Activated CD8-positive, alpha-beta T cell treated with anti-CD3 and anti-CD28 coated beads, Interleukin-2, amount 10 ng/mL, durations not matched to agents 7 days and 5 days (primary cell): ENCODE results near the gene SPTB. TPM values are rescaled to one million over a fixed set of nuclear protein-coding genes. Genes with fewer than 3 reads are reported as not detected.

Source experiments
- ATAC-seq: fragments of 150-1000 bp; cut with Tn5 transposase; one replicate; pipeline ENCODE4 v1.10.0; 2021; ENCODE audit warnings: moderate library complexity
- CTCF ChIA-PET: fragments of 350-600 bp; sonication (Branson Sonifier 250); formaldehyde crosslinking; loops from one replicate; lab custom pipeline; 2021; ENCODE audit warnings: antibody characterized with exemption; lab: Charles Lee
- POLR2A ChIA-PET: fragments of 350-600 bp; sonication (Branson Sonifier 250); formaldehyde crosslinking; loops from one replicate; lab custom pipeline; 2021; ENCODE audit warnings: antibody characterized with exemption; lab: Charles Lee
- DNase-seq: peaks from one replicate; pipeline ENCODE4 v3.0.0-alpha.2; 2020
- H3K27ac Mint-ChIP-seq: one replicate; pipeline ENCODE4 v1.8.0; 2021; ENCODE audit warnings: mild to moderate bottlenecking, mixed read lengths
- H3K27me3 Mint-ChIP-seq: one replicate; pipeline ENCODE4 v1.8.0; 2021; ENCODE audit warnings: low read depth, mixed read lengths
- H3K36me3 Mint-ChIP-seq: one replicate; pipeline ENCODE4 v1.8.0; 2021; ENCODE audit warnings: low read depth, mixed read lengths
- H3K4me1 Mint-ChIP-seq: one replicate; pipeline ENCODE4 v1.8.0; 2021; ENCODE audit warnings: low read depth, mixed read lengths
- H3K4me3 Mint-ChIP-seq: one replicate; pipeline ENCODE4 v1.8.0; 2021; ENCODE audit warnings: mild to moderate bottlenecking, mixed read lengths
- H3K9me3 Mint-ChIP-seq: one replicate; pipeline ENCODE4 v1.8.0; 2022; ENCODE audit warnings: mixed read lengths; ENCODE audit not compliant: insufficient read depth
- total RNA-seq, 2 experiments: library from RNA; stranded (reverse); gene quantifications; one replicate each; pipeline ENCODE4 v1.2.3, GENCODE V29; 2021

SPTB gene
- total RNA-seq, 2 experiments from 2014 or later = not detected

GRCh38 chr14:64868379-64868778 lies 11.3 kb downstream of the SPTB start:
- CTCF ChIA-PET = interaction anchor here (0.9 to 2.7 kb wide), 3 partner anchors 23 to 46 kb away, joined by 3 to 13 read pairs (median 3); no protein-coding TSS in a partner anchor
- Mint-ChIP-seq H3K4me1 (no peaks in the 10 kb centered on the region), H3K9me3 (no peaks in the 10 kb centered on the region), H3K27me3 (peaks cover 39% of the 10 kb centered on the region), H3K27ac (no peak overlapping the region), H3K36me3 (no peaks in the 10 kb centered on the region), H3K4me3 (no peak overlapping the region)
- ATAC-seq (no peak), DNase-seq (no peak)
- POLR2A ChIA-PET = interaction anchor here (0.6 kb wide), 2 partner anchors 11 to 29 kb away, joined by 3 read pairs; no protein-coding TSS in a partner anchor

- H3K27me3 Mint-ChIP-seq = peaks cover 37% of the 10 kb centered on the region
- CTCF ChIA-PET = no interaction called here
- DNase-seq (no peak), ATAC-seq (no peak)
- H3K4me3 Mint-ChIP-seq = no peak overlapping the region
- H3K27ac Mint-ChIP-seq = no peak overlapping the region
- POLR2A ChIA-PET = no interaction called here
- H3K9me3 Mint-ChIP-seq = no peaks in the 10 kb centered on the region
- no peaks in the 10 kb centered on the region for H3K36me3 Mint-ChIP-seq
- H3K4me1 Mint-ChIP-seq = no peaks in the 10 kb centered on the region
Measured at GRCh38 chr14:64867182-64867581, 12.5 kb downstream of the SPTB start.

DNA sequence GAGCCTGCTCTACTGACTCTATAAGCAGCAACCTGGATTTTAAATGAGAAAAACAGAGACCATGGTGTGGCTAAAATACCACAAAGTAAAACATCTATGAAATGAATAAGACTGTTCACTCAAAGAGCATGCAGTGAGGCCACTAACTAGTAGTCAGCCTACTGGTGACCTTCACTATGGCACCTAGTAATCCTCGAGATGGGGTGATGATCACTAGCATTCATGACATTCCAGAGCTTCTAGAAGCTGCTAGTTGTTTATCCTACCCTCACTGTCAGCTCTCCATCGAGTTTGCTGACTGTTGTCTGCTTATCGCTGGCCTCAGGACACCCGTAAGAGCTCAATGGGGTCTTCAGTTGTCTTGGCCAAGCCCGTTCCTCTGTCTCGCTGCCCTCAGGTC lies 13.7 kb downstream of the SPTB start:
- CTCF ChIA-PET = interaction anchor here (1.9 kb wide), 1 partner anchor 26 kb away, joined by 6 read pairs; no protein-coding TSS in a partner anchor
- ATAC-seq (no peak), DNase-seq (no peak)
- Mint-ChIP-seq H3K27ac (no peak overlapping the region), H3K36me3 (no peaks in the 10 kb centered on the region), H3K4me3 (no peak overlapping the region), H3K9me3 (no peaks in the 10 kb centered on the region), H3K27me3 (peaks cover 39% of the 10 kb centered on the region), H3K4me1 (no peaks in the 10 kb centered on the region)
- POLR2A ChIA-PET = no interaction called here

GRCh38 chr14:64865109-64865508 lies 14.6 kb downstream of the SPTB start:
- Mint-ChIP-seq H3K9me3 (no peaks in the 10 kb centered on the region), H3K4me1 (no peaks in the 10 kb centered on the region), H3K36me3 (no peaks in the 10 kb centered on the region), H3K27ac (no peak overlapping the region), H3K4me3 (no peak overlapping the region), H3K27me3 (peaks cover 36% of the 10 kb centered on the region)
- CTCF ChIA-PET = interaction anchor here (1.9 kb wide), 1 partner anchor 27 kb away, joined by 6 read pairs; no protein-coding TSS in a partner anchor
- ATAC-seq (no peak), DNase-seq (no peak)
- POLR2A ChIA-PET = no interaction called here

DNA sequence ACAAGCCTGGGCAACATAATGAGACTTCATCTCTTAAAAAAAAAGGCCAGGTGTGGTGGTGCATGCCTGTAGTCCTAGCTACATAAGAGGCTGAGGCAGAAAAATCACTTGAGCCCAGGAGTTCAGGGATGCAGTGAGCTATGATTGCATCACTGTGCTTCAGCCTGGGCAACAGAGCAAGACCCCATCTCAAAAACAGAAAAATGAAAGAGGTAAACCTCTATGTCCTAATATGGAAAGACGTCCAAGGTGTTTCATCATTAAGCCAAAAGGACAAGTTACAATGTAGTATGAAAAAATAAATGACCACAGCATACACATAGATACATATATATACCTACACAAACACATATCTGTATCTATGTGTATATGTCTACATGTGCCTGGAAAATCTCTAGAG lies 15.4 kb downstream of the SPTB start:
- Mint-ChIP-seq H3K36me3 (no peaks in the 10 kb centered on the region), H3K9me3 (no peaks in the 10 kb centered on the region), H3K27me3 (peaks cover 35% of the 10 kb centered on the region), H3K27ac (no peak overlapping the region), H3K4me3 (no peak overlapping the region), H3K4me1 (no peaks in the 10 kb centered on the region)
- CTCF ChIA-PET = interaction anchor here (1.9 kb wide), 1 partner anchor 28 kb away, joined by 6 read pairs; no protein-coding TSS in a partner anchor
- POLR2A ChIA-PET = no interaction called here
- ATAC-seq = no peak
- DNase-seq = no peak

DNA sequence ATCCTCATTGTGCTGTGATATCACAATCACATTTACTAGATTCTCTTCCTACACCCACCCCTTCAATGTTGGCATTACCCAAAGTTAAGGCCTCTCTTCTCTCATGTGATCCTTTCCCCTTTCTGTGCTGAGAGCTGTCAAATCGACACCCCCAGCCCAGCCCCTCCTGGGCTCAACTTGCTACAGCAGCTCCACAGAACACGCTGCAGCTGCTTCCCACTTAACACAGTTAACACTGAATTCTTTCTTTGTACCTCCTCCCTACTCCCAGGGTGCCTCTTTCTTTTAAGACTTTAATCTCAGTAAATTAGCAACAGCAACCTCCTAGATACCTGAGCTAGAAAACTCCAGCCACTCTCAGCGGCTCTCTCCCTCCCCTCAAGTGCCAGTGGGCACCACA lies 17.8 kb downstream of the SPTB start:
- ChIA-PET CTCF (no interaction called here), POLR2A (no interaction called here)
- Mint-ChIP-seq H3K36me3 (no peaks in the 10 kb centered on the region), H3K9me3 (no peaks in the 10 kb centered on the region), H3K4me1 (no peaks in the 10 kb centered on the region), H3K27me3 (peaks cover 30% of the 10 kb centered on the region), H3K4me3 (no peak overlapping the region), H3K27ac (no peak overlapping the region)
- ATAC-seq (no peak), DNase-seq (no peak)

- POLR2A ChIA-PET = no interaction called here
- H3K4me1 Mint-ChIP-seq = peaks cover under 1% of the 10 kb centered on the region
- no peak overlapping the region for H3K4me3 Mint-ChIP-seq
- no peaks in the 10 kb centered on the region for H3K36me3 Mint-ChIP-seq
- H3K27me3 Mint-ChIP-seq = peaks cover 35% of the 10 kb centered on the region
- H3K9me3 Mint-ChIP-seq = no peaks in the 10 kb centered on the region
- CTCF ChIA-PET = no interaction called here
- DNase-seq (no peak), ATAC-seq (no peak)
- no peak overlapping the region for H3K27ac Mint-ChIP-seq
Measured at GRCh38 chr14:64860039-64860438, 19.7 kb downstream of the SPTB start.

- POLR2A ChIA-PET = interaction anchor here (0.5 to 0.6 kb wide), 2 partner anchors 10 to 19 kb away, joined by 3 read pairs; no protein-coding TSS in a partner anchor
Measured at GRCh38 chr14:64857979-64858744, 21.5 kb downstream of the SPTB start.

DNA sequence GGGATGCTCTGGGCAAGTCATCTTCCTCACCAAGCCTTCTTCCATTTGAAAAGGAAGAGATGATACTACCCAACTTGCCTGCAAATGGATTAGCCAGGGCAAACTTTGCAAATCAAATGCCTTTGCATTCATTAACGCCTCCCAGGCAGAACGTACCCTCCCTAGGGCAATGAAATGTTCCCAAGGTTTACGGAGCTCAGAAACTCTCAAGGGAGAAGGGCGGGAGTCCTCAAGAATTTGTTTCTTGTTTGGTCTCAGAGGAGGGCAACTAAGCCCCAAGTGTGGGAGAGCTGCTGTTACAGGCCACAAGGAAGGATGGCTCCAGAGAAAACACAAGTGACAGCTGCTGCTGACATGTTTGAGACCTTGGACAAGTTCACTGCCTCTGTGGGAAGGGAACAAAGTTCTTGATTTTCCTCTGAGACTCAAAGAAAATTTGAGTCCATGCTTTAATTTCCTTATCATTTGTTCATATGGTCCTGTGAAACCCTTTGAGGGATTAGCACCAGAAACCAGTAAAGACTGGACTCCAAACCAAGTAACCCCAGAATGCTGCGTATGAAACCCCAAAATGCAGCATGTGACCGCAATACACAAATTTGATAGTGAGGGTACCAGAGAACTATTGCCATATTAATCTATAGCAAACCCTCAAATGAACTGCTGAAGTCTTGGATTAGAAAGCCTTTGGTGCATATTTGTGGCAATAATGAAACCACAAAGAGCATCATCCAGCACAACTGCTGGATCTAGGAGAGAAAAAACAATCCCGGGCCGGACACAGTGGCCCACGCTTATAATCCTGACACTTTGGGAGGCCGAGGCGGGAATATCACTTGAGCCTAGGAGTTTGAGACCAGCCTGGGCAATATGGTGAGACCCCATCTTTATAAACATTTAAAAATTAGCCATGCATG lies 22.9 kb downstream of the SPTB start:
- H3K4me1 Mint-ChIP-seq = peaks cover 4% of the 10 kb centered on the region
- no peak overlapping the region for H3K4me3 Mint-ChIP-seq
- no peak overlapping the region for H3K27ac Mint-ChIP-seq
- no peaks in the 10 kb centered on the region for H3K36me3 Mint-ChIP-seq
- ChIA-PET POLR2A (no interaction called here), CTCF (no interaction called here)
- DNase-seq = no peak
- no peaks in the 10 kb centered on the region for H3K9me3 Mint-ChIP-seq
- H3K27me3 Mint-ChIP-seq = peaks cover 41% of the 10 kb centered on the region
- ATAC-seq = no peak

More at GRCh38 chr14:64857979-64858744, 21.5 kb downstream of the SPTB start:
- ATAC-seq = no peak
- Mint-ChIP-seq H3K27ac (no peak overlapping the region), H3K36me3 (no peaks in the 10 kb centered on the region), H3K27me3 (peaks cover 34% of the 10 kb centered on the region), H3K9me3 (no peaks in the 10 kb centered on the region), H3K4me3 (no peak overlapping the region), H3K4me1 (peaks cover 4% of the 10 kb centered on the region)
- DNase-seq = no peak
- CTCF ChIA-PET = no interaction called here

- peaks cover 4% of the 10 kb centered on the region for H3K4me1 Mint-ChIP-seq
- H3K36me3 Mint-ChIP-seq = no peaks in the 10 kb centered on the region
- no peak for DNase-seq
- no peak overlapping the region for H3K4me3 Mint-ChIP-seq
- H3K27ac Mint-ChIP-seq = no peak overlapping the region
- H3K9me3 Mint-ChIP-seq = no peaks in the 10 kb centered on the region
- ChIA-PET CTCF (no interaction called here), POLR2A (no interaction called here)
- no peak for ATAC-seq
- peaks cover 39% of the 10 kb centered on the region for H3K27me3 Mint-ChIP-seq
Measured at GRCh38 chr14:64855721-64856528, 23.8 kb downstream of the SPTB start.

GRCh38 chr14:64850369-64851137 lies 29.2 kb downstream of the SPTB start:
- no peaks in the 10 kb centered on the region for H3K9me3 Mint-ChIP-seq
- H3K27me3 Mint-ChIP-seq = peaks cover 46% of the 10 kb centered on the region
- no peak overlapping the region for H3K27ac Mint-ChIP-seq
- ChIA-PET CTCF (no interaction called here), POLR2A (no interaction called here)
- DNase-seq = no peak
- H3K36me3 Mint-ChIP-seq = no peaks in the 10 kb centered on the region
- H3K4me3 Mint-ChIP-seq = no peak overlapping the region
- no peak for ATAC-seq
- H3K4me1 Mint-ChIP-seq = peaks cover 4% of the 10 kb centered on the region
